ENCODE measurements around the gene NSUN2.

DNA sequence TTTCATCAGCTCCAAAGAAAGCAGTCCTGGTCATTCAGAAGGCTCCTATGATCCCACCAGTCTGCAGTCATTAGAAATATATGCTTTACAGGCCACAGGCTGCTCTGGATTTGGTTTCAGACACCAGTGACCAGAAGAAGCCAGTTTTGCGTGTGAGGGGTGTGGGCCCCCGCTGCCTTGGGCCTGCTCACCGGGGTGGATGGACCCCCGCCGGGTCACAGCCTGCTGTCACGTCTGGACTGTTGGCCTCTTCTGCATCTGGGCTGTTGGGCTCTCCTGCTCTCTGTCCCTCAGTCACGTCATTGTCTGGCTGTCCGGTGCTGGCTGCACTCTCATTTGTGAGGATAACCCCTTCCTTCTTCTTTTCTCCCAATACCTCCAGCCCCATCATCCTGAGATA lies 33.1 kb downstream of the NSUN2 start:
- TF ChIP-seq, protein P1, sequence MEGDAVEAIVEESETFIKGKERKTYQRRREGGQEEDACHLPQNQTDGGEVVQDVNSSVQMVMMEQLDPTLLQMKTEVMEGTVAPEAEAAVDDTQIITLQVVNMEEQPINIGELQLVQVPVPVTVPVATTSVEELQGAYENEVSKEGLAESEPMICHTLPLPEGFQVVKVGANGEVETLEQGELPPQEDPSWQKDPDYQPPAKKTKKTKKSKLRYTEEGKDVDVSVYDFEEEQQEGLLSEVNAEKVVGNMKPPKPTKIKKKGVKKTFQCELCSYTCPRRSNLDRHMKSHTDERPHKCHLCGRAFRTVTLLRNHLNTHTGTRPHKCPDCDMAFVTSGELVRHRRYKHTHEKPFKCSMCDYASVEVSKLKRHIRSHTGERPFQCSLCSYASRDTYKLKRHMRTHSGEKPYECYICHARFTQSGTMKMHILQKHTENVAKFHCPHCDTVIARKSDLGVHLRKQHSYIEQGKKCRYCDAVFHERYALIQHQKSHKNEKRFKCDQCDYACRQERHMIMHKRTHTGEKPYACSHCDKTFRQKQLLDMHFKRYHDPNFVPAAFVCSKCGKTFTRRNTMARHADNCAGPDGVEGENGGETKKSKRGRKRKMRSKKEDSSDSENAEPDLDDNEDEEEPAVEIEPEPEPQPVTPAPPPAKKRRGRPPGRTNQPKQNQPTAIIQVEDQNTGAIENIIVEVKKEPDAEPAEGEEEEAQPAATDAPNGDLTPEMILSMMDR (conservative IDR thresholded peaks at IDR 0.05) = no peak
- no peak for TF ChIP-seq EZH2 (IDR thresholded peaks at IDR 0.05; ENCODE audit: low read depth)
